ENCODE results near the gene SPOPL.
A peak's percentile ranks its signal among the peaks of the same experiment; 100 is the strongest.

The SPOPL gene

GRCh38 chr2:138499684-138500083 lies 1.9 kb upstream of the SPOPL start:
- no peak overlapping the region for H3K27ac Mint-ChIP-seq
- peaks cover 44% of the 10 kb centered on the region for H3K4me1 Mint-ChIP-seq
- H3K4me3 Mint-ChIP-seq: peak overlapping the region; percentile 47
- peaks cover 8% of the 10 kb centered on the region for H3K27me3 Mint-ChIP-seq (ENCODE audit: low read depth, poor library complexity)
- TF ChIP-seq, protein P1, sequence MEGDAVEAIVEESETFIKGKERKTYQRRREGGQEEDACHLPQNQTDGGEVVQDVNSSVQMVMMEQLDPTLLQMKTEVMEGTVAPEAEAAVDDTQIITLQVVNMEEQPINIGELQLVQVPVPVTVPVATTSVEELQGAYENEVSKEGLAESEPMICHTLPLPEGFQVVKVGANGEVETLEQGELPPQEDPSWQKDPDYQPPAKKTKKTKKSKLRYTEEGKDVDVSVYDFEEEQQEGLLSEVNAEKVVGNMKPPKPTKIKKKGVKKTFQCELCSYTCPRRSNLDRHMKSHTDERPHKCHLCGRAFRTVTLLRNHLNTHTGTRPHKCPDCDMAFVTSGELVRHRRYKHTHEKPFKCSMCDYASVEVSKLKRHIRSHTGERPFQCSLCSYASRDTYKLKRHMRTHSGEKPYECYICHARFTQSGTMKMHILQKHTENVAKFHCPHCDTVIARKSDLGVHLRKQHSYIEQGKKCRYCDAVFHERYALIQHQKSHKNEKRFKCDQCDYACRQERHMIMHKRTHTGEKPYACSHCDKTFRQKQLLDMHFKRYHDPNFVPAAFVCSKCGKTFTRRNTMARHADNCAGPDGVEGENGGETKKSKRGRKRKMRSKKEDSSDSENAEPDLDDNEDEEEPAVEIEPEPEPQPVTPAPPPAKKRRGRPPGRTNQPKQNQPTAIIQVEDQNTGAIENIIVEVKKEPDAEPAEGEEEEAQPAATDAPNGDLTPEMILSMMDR (IDR thresholded peaks at IDR 0.05): no peak
- H3K9me3 Mint-ChIP-seq: no peaks in the 10 kb centered on the region
- H3K36me3 Mint-ChIP-seq (ENCODE audit: low read depth): peaks cover 23% of the 10 kb centered on the region
- DNase-seq: no peak

DNA sequence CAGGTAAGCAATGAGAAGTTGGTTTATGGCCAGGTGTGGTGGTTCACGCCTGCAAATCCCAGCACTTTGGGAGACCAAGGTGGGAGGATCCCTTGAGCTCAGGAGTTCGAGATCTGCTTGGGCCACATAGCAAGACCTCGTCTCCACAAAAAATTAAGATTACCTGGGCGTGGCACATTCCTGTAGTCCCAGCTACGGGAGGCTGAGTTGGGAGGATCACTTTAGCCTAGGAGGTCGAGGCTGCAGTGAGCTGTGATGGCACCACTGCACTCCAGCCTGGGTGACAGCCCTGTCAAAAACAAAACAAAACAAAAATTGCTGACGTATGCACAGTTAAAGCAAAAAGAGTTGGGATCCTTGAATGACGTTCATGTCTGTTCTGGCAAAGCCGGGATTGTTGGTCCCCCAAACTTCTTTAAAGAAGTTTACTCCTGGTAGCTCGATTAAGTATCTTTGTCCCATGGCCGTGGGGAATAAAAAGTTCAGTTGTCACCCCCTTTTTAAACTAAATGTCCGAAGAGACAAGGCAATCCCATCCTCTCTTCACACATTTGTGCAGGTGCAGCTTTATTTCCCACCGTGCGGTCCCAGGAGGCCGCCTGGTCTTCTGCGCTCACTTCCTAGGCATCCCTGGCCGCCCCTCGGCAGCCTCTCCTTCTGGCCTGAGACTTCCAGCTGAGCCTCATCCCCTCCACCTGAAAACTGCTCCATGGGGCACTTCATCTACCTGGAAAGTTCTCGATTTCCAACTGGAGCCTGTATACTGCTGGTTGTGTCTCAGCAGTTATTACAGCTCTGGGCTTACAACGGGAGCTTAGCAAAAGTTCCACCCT lies 762 bp upstream of the SPOPL start:
- H3K27ac Mint-ChIP-seq: peak overlapping the region; percentile 97
- no peaks in the 10 kb centered on the region for H3K9me3 Mint-ChIP-seq
- H3K4me3 Mint-ChIP-seq: peak overlapping the region; percentile 92
- peak; percentile 27 for DNase-seq
- peaks cover 17% of the 10 kb centered on the region for H3K36me3 Mint-ChIP-seq (ENCODE audit: low read depth)
- peaks cover 4% of the 10 kb centered on the region for H3K27me3 Mint-ChIP-seq (ENCODE audit: low read depth, poor library complexity)
- TF ChIP-seq, protein P1 (IDR thresholded peaks at IDR 0.05): no peak
- peaks cover 41% of the 10 kb centered on the region for H3K4me1 Mint-ChIP-seq

DNA sequence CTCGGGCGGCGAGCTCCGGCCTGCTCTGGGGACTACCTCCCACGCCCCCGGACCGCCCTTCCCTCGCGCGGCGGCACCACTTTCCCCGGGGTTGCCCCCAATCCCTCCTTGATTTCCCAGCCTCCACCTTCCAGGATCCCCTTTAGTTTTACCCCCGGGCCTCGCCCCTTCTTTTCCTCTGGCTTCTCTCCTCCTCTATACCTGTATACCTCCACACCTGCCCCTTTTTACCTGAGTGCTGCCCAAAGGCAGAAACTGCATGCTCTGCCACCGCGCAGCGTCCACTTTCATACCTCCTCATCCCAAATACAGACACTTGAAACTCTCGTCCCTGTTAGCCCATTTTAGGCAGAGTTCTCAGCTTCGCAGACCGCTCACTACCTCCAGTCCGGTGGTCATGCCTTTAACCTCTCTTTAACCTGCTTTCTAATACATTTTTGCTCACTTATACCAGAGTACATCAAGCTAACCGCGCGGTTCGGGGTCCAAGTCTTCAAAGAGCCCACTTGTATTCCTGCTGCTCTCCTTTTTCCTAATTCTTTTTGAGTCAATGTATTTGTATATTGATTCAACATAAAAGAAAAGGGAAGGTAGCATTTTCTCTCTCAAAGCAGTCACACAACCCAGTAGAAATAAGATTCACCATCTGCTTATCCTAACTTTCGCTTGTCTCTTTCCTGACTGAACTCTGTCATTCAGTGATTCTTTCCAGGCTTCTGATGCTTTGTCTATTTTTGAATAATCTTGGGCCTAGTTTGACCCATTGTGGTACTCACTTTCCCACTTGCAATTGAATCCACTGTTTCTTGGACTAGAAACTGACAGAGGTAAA lies 901 bp downstream of the SPOPL start:
- Mint-ChIP-seq H3K4me3 (peak overlapping the region; percentile 99), H3K9me3 (no peaks in the 10 kb centered on the region), H3K27ac (peak overlapping the region; percentile 95), H3K4me1 (peaks cover 58% of the 10 kb centered on the region), H3K27me3 (ENCODE audit: low read depth, poor library complexity) (peaks cover 4% of the 10 kb centered on the region), H3K36me3 (ENCODE audit: low read depth) (peaks cover 2% of the 10 kb centered on the region)
- DNase-seq: no peak
- TF ChIP-seq, protein P1 (IDR thresholded peaks at IDR 0.05): no peak

DNA sequence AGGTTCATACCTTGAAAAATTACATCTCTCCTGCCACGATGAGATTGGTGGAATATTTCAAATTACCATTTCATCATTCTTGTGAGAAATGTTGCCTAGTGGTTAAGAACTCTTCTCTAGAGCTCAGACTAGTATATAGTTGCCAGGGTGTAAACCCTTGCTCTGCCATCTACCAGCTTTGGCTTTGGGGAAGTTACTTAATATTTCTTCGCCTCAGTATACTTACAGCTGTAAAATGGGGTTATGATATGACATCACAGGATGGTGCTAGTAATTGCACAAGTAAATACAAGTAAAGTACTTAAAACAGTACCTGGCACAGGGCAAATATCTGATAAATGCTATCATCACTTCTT lies 1.5 kb downstream of the SPOPL start:
- Mint-ChIP-seq H3K4me1 (peaks cover 60% of the 10 kb centered on the region), H3K4me3 (peak overlapping the region; percentile 99)

GRCh38 chr2:138503652-138504051 lies 2.1 kb downstream of the SPOPL start:
- Mint-ChIP-seq H3K9me3 (no peaks in the 10 kb centered on the region), H3K27ac (no peak overlapping the region), H3K4me3 (peak overlapping the region; percentile 99), H3K36me3 (ENCODE audit: low read depth) (peaks cover under 1% of the 10 kb centered on the region), H3K27me3 (ENCODE audit: low read depth, poor library complexity) (peaks cover 4% of the 10 kb centered on the region), H3K4me1 (peaks cover 60% of the 10 kb centered on the region)
- no peak for DNase-seq
- TF ChIP-seq, protein P1 (IDR thresholded peaks at IDR 0.05): no peak

More for the DNA sequence above, 1.5 kb downstream of the SPOPL start:
- H3K9me3 Mint-ChIP-seq: no peaks in the 10 kb centered on the region
- TF ChIP-seq, protein P1 (IDR thresholded peaks at IDR 0.05): no peak
- no peak overlapping the region for H3K27ac Mint-ChIP-seq
- peaks cover 4% of the 10 kb centered on the region for H3K27me3 Mint-ChIP-seq (ENCODE audit: low read depth, poor library complexity)
- no peaks in the 10 kb centered on the region for H3K36me3 Mint-ChIP-seq (ENCODE audit: low read depth)
- no peak for DNase-seq
